GM18505 (cell line): ENCODE data around the gene ITGB6.

Experiments
- ATAC-seq: cut with Tn5 transposase; IDR thresholded peaks from one replicate; pipeline ENCODE4 v1.9.1; 2021; ENCODE audit not compliant: unreplicated experiment
- POLR2A ChIP-seq: IDR thresholded peaks from 4 replicates; pipeline ENCODE4 v1.6.1; 2011; ENCODE audit warnings: borderline replicate concordance; ENCODE audit not compliant: insufficient read depth, insufficient read length; ENCODE audit errors: extremely low read depth

ITGB6 gene

DNA sequence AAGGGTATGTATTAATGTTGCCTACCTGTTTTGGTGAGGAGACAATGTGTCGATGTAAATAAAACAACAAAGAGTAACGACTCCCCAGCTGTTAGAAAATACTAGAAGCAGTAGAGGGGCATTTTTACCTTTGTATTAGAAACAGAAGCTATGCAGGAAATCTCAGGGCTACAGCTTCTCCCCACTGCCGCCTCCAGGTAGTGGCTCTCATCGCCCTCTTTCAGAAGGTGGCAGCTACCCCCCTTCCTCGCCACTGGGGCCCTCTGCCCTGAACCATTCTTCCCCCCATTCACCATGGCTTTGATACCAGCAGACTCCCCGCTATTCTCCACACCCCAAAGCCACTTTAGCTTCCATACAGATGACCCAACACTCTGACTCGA is 144.4 kb downstream of the ITGB6 start:
- no peak for ATAC-seq
- TF ChIP-seq POLR2A: no peak

DNA sequence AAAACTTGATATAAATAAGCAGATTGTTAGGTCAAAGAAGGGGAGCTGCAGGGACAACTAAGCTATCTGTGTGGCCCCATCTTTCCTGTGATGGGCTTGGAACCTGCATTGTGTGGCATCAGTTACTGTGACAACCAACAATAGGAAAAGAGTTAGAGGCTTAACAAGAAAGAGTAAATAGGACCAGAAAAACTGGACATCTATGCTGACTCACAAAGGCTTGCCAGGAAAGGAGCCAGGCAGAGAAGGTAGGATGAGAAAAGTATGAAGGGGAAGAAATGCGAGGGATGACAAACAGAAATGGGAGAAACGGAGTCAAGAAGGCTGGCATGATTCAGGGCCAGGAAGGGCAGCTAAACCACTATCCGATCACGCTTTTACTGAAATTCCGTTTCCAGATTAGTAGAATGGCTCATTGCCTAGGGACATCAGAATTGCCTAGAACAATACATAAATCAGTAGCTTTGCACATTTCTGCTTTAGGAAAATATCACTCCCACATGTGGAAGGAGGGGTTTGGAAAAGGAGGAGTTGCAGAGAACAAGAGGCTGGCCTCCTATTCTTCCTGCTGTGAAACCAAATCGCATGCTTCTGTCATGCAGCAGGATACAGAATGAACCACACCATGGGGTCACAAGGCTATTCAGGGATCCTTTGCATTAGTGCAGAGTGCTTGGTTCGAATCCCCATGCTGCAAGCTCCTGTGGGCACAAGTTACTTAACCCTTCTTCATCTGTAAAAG is 144.9 kb downstream of the ITGB6 start:
- no peak for ATAC-seq
- no peak for TF ChIP-seq POLR2A

DNA sequence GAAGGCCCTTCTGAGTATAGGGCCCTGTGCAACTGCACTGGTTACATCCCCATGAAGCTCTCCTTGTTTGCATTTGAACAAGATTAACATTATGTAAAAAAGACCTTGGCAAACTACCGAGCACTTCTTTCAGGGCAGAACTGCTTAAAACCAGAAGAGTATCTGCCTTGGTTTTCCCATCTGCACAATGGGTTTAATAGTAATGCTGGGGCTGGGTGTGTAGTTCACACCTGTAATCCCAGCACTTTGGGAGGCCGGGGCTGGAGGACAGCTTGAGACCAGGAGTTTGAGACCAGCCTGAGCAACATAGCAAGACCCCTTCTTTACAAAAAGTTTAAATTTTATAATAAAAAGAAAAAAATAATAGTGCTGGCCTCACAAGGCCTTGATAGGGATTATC is 146.1 kb downstream of the ITGB6 start:
- ATAC-seq: no peak
- no peak for TF ChIP-seq POLR2A

DNA sequence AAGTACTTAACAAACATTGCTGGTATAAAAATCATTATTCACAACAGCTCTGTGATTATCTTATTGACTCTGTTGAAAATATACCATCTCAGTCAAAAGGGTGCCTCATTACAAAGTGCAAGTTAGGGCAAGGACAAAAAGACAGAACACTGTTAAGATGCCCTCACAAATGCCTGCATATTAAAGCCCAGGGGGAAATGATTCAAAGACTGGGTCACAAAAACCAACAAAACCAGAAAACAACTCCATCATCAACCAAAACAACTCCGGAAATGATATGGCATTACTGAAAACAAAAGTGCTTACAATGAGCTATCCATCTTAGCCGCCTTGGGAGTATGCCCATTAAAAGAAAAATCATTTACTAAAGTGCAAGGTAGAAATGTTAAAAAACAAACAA is 147.5 kb downstream of the ITGB6 start:
- ATAC-seq: no peak
- TF ChIP-seq POLR2A: no peak

DNA sequence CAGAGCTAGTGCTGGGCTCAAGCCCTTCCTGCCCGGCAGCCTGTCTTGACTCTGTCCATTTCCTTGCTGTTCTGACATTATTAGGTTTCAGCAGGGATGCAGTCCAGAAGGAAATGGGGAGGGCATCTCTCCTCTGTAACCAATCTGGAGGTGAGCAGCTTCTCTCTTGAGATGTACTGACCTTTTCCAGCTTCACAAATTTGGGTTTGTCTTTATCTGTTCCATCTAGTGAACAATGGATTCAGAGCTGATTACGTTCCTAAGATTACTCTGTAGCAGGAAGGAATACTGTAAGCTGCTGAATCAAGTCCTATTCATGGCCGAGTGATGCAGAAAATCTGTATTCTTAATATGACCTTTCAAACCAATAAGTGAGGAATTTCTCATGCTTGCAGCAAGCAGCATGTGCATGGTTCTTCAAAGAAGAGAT is 148.7 kb downstream of the ITGB6 start:
- no peak for ATAC-seq
- TF ChIP-seq POLR2A: no peak

DNA sequence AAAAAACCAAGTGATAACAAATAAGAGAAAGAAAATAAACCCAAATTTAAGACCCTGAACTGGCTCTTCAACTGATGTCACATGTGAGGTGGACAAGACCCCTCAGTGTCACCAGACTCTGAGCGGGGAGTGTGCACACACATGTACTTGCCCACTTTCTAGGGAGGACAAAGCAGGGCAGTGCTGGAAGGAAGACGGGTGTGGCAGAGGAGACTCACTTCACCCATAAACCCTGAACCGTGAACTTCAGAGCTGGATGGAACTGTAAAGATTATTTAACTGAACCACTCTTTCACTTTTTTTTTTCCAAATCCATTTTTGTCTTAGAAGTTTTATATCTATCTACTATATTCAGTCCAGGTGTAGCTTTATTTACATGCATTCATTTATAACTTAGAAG is 149.9 kb downstream of the ITGB6 start:
- ATAC-seq: no peak
- no peak for TF ChIP-seq POLR2A
